ENCODE measurements around the gene TEDC1.

The TEDC1 gene

DNA sequence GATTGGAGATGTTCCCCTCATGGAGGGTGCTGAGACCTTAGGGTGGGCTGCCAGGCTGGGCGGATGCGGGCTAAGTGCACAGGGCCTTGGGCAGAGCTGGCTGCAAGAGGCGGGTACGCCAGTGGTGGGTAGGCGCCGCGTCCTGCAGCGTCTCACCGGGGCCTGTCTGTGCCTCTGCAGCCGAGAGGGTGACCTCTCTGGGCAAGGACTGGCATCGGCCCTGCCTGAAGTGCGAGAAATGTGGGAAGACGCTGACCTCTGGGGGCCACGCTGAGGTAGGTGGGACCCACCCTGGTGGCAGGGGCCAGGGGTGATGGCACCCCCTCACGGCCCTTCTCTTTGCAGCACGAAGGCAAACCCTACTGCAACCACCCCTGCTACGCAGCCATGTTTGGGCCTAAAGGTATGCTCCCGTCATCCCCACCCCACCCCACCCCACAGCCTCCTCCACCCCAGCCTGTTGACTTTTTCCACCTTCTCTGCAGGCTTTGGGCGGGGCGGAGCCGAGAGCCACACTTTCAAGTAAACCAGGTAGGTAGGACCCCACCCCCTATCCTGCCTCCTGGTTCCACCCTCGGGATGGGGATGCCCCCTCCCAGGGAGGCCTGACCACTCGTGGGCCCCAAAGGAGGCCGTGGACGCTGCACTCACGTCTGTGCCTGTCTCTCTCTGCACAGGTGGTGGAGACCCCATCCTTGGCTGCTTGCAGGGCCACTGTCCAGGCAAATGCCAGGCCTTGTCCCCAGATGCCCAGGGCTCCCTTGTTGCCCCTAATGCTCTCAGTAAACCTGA, 2.9 kb upstream of the TEDC1 start:
- H3K27ac ChIP-seq, result peak overlapping the region; percentile 85
- H3K36me3 ChIP-seq (ENCODE audit: insufficient read depth, low read length), result no peaks in the 10 kb centered on the region
- H3K9ac ChIP-seq (ENCODE audit: insufficient read length), result peak overlapping the region; percentile 75
- H3K9me3 ChIP-seq (ENCODE audit: low read depth, low read length), result no peaks in the 10 kb centered on the region
- no peak for DNase-seq (ENCODE audit: low read depth, low spot score)
- peak overlapping the region; percentile 86 for H3K4me3 ChIP-seq
- TF ChIP-seq FOXP2 (optimal IDR thresholded peaks at IDR 0.05; ENCODE audit: control extremely low read depth, extremely low read length, insufficient read depth) (no peak), POLR2AphosphoS5 (IDR thresholded peaks at IDR 0.05; ENCODE audit: borderline replicate concordance, low read depth, low read length) (no peak), EZH2 (IDR thresholded peaks at IDR 0.05) (no peak)

DNA sequence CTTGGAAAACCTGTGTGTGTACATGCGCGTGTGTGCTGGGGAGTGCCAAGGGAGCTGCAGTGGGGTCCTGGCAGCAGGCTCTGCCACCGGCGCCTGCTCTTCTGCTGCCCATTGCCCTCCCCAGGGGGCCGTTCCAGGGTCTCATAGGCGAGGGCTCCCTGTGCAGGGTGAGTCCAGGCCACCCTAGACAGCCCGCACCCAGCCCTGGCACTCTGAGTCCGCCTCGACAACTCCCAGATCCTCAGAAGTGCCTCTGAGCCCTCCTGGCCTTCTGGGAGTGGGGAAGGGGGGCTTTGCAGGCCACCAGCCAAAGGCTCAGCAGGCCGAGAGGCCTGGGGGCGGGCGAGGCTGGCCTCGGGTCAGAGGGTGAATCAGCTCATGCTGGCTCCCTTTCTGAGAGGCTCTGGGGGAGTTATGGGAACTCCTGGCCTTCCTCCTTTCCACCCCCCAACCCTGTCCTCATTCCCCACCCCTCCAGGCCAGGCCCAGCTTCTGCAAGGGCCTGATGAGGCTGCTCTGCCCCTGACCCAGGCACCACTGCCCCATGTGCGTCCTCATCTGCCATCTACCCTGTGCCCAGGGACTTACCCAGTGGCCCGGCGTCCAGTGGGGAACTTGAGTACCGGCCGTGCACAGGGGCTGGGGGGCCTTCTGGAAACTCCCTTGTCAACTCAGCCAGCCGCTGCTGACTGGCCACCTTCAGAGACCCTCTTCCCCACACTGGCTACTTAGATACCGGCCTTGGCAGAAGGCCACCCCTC, 2.1 kb upstream of the TEDC1 start:
- DNase-seq (ENCODE audit: low read depth, low spot score), result no peak
- no peaks in the 10 kb centered on the region for H3K36me3 ChIP-seq (ENCODE audit: insufficient read depth, low read length)
- H3K27ac ChIP-seq, result peak overlapping the region; percentile 85
- peak overlapping the region; percentile 86 for H3K4me3 ChIP-seq
- no peak for TF ChIP-seq FOXP2 (optimal IDR thresholded peaks at IDR 0.05; ENCODE audit: control extremely low read depth, extremely low read length, insufficient read depth)
- no peak for TF ChIP-seq POLR2AphosphoS5 (IDR thresholded peaks at IDR 0.05; ENCODE audit: borderline replicate concordance, low read depth, low read length)
- no peak for TF ChIP-seq EZH2 (IDR thresholded peaks at IDR 0.05)
- H3K9me3 ChIP-seq (ENCODE audit: low read depth, low read length), result no peaks in the 10 kb centered on the region
- H3K9ac ChIP-seq (ENCODE audit: insufficient read length), result no peak overlapping the region

DNA sequence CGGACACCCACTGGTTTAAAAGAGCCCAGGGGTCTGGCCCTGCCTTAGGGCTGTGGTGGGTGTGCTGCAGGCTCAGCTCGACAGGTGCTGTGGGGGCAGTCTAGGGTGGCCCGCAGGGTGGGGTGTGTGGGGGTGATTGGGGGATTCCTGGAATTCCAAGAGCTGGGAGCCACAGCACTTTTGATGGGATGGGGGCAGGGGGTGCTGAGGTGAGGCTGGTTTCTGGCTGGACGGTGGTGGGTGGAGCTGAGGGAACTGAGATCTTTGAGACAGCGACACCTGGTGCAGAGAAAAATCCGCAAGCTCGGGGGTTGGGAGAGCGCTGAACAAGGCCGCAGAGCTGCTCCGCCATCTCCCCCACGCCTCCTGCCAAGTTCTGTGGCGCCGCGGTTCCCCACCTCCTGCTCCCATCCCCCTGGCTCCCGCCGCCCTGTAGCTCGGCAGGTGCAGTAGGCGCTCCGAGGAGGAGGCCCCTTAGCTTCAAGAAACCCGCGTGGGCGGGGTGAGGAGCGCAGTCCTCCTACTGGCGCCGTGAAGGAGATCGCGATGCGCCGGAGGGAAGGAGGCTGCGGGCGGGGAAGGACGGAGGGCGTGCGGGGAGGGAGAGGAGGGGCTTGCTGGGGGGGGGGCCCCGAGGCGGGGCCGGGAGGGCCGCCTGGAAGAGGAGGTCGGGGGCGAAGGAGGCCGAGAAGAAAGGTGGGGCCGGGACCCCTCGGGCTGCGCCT, 1.3 kb upstream of the TEDC1 start:
- TF ChIP-seq FOXP2 (optimal IDR thresholded peaks at IDR 0.05; ENCODE audit: control extremely low read depth, extremely low read length, insufficient read depth), result no peak
- no peak for TF ChIP-seq EZH2 (IDR thresholded peaks at IDR 0.05)
- TF ChIP-seq POLR2AphosphoS5 (IDR thresholded peaks at IDR 0.05; ENCODE audit: borderline replicate concordance, low read depth, low read length), result peak; percentile 69
- Histone ChIP-seq H3K4me3 (peak overlapping the region; percentile 86), H3K36me3 (ENCODE audit: insufficient read depth, low read length) (no peaks in the 10 kb centered on the region), H3K27ac (peak overlapping the region; percentile 85), H3K9me3 (ENCODE audit: low read depth, low read length) (no peaks in the 10 kb centered on the region), H3K9ac (ENCODE audit: insufficient read length) (peak overlapping the region; percentile 65)
- peak; percentile 76 for DNase-seq (ENCODE audit: low read depth, low spot score)

DNA sequence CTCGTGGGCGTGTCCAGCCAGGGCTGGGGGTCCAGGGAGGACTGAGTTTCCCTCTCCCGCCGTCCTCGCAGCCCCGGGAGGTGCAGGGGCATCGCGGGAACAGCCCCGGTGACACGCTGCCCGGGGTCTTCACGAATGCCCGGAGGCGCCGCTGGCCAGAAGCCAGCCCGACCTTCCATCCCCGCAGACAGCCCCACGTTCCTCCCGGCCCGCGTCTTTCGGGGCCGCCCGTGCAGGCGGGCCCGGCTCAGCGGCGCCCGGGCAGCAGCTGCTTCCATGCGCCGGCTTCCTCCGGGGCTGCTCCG, 827 bp upstream of the TEDC1 start:
- H3K27ac ChIP-seq, result peak overlapping the region; percentile 85
- peak overlapping the region; percentile 65 for H3K9ac ChIP-seq (ENCODE audit: insufficient read length)
- no peaks in the 10 kb centered on the region for H3K9me3 ChIP-seq (ENCODE audit: low read depth, low read length)
- no peak for TF ChIP-seq EZH2 (IDR thresholded peaks at IDR 0.05)
- TF ChIP-seq POLR2AphosphoS5 (IDR thresholded peaks at IDR 0.05; ENCODE audit: borderline replicate concordance, low read depth, low read length), result no peak
- no peak for TF ChIP-seq FOXP2 (optimal IDR thresholded peaks at IDR 0.05; ENCODE audit: control extremely low read depth, extremely low read length, insufficient read depth)
- no peak for DNase-seq (ENCODE audit: low read depth, low spot score)
- no peaks in the 10 kb centered on the region for H3K36me3 ChIP-seq (ENCODE audit: insufficient read depth, low read length)
- H3K4me3 ChIP-seq, result peak overlapping the region; percentile 86

DNA sequence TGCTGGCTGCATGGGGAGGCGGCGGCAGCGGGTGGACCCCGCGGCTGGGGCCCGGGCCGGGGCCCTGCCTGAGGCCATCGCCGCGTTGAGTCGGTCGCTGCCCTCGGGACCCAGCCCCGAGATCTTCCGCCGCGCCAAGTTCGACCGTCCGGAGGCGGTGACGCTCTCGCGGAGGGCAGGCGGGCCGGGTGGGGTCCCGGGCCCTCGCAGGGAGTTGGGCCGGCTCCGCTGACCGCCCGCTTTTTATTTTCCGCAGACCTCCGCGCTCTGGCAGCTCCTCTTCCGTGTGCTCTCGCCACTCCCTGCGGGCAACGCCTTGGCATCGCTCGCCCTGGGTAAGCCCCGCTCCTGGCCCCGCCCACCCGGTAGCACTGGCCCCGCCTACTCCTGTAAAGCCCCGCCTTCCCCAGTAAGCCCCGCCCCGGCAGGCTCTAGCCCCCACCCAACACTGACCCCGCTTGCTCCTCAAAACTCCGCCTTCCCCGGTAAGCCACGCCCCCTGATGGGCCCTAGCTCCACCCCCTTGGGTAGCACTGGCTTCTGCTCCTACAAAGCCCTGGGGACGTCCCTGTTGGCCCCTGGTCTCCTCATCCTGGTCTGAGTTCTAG, 424 bp downstream of the TEDC1 start:
- no peaks in the 10 kb centered on the region for H3K36me3 ChIP-seq (ENCODE audit: insufficient read depth, low read length)
- H3K9ac ChIP-seq (ENCODE audit: insufficient read length), result peak overlapping the region; percentile 82
- H3K9me3 ChIP-seq (ENCODE audit: low read depth, low read length), result no peaks in the 10 kb centered on the region
- H3K27ac ChIP-seq, result peak overlapping the region; percentile 72; the same call in 1 of the 2 replicates
- peak overlapping the region; percentile 91 for H3K4me3 ChIP-seq
- TF ChIP-seq FOXP2 (optimal IDR thresholded peaks at IDR 0.05; ENCODE audit: control extremely low read depth, extremely low read length, insufficient read depth) (no peak), EZH2 (IDR thresholded peaks at IDR 0.05) (no peak), POLR2AphosphoS5 (IDR thresholded peaks at IDR 0.05; ENCODE audit: borderline replicate concordance, low read depth, low read length) (0 out of 2 replicates have a peak, but pooled peaks have one; percentile 43)
- DNase-seq (ENCODE audit: low read depth, low spot score), result no peak

DNA sequence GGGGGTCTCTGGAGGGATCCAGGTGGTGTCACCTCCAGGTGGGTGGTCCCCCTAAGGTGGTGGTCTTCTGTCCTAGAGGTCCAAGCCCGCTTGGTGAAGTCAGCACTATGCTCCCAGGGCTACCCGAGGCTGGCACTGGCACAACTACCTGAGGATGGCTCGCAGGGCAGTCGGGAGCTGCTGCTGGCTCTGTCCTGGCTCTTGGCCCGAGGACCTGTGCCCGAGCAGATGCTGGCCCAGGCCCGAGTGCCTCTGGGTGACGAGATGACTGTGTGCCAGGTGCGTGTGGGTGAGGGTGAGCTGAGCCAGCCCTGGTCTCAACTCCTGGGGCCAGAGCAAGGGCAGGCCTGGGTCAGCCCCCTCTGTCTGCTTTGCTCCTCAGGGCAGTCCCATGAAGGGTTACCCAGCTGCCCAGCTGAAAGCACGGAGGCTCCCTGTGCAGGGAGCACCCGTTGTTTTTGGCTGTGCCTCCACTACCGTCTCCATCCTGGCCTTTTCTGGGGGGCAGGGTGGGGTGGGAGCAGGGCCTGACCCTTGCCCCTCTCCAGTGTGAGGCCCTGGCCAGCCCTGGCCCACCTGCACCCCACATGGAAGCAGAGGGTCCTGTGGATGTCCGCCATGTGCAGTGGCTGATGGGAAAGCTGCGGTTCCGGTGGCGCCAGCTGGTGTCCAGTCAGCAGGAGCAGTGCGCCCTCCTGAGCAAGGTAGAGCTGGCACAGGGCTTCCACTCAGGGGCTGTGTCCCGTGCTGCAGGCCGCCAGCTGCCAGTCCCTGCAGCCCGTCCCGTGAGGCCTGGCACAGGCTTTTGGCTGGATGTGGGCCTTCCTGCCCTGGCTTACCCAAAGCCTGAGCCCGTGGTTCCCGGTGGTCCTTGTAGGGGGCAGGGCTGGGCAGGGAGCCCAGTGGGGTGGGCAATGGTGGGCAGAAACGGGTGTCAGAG, 1.3 kb downstream of the TEDC1 start:
- H3K4me3 ChIP-seq, result peak overlapping the region; percentile 91

More for the DNA sequence above, 1.3 kb downstream of the TEDC1 start:
- no peak for TF ChIP-seq POLR2AphosphoS5 (IDR thresholded peaks at IDR 0.05; ENCODE audit: borderline replicate concordance, low read depth, low read length)
- TF ChIP-seq EZH2 (IDR thresholded peaks at IDR 0.05), result no peak
- TF ChIP-seq FOXP2 (optimal IDR thresholded peaks at IDR 0.05; ENCODE audit: control extremely low read depth, extremely low read length, insufficient read depth), result no peak
- H3K9ac ChIP-seq (ENCODE audit: insufficient read length), result no peak overlapping the region
- no peaks in the 10 kb centered on the region for H3K9me3 ChIP-seq (ENCODE audit: low read depth, low read length)
- DNase-seq (ENCODE audit: low read depth, low spot score), result no peak
- H3K36me3 ChIP-seq (ENCODE audit: insufficient read depth, low read length), result no peaks in the 10 kb centered on the region
- no peak overlapping the region for H3K27ac ChIP-seq
